Keratinocyte (primary cell): ENCODE results near the gene CYSTM1. TPM values are rescaled to one million over a fixed set of nuclear protein-coding genes. Genes with fewer than 3 reads are reported as not detected.
A peak's percentile ranks its signal among the peaks of the same experiment; 100 is the strongest.

Experiments used
- DNase-seq: peaks from one replicate; pipeline ENCODE4 v3.0.0-alpha.2; 2011; ENCODE audit warnings: low read depth, missing footprints, low spot score
- FAIRE-seq: peaks from 2 replicates; lab custom pipeline; 2011; peaks lifted over from hg19 to GRCh38; lab: Jason Lieb, UNC
- H2AFZ ChIP-seq: 2 replicates; pipeline ENCODE4 v1.6.0; 2012; ENCODE audit warnings: low read length, control low read depth, inconsistent platforms; ENCODE audit not compliant: control insufficient read depth
- H3K27ac ChIP-seq: 2 replicates; pipeline ENCODE4 v1.5.1; 2011; ENCODE audit warnings: low read length; ENCODE audit not compliant: control insufficient read depth, insufficient read depth
- H3K27me3 ChIP-seq: 3 replicates; pipeline ENCODE4 v1.6.0; 2011; ENCODE audit warnings: low read length; ENCODE audit not compliant: control insufficient read depth, insufficient read depth; ENCODE audit errors: extremely low read depth
- H3K36me3 ChIP-seq, 2 experiments: 2 replicates in 1 of 2; 3 replicates in 1 of 2; pipeline ENCODE4 v1.5.1; 2011; ENCODE audit warnings: low read length in 2 of 2, mild to moderate bottlenecking in 1 of 2; ENCODE audit not compliant: control insufficient read depth in 2 of 2, insufficient read depth in 2 of 2; ENCODE audit errors: extremely low read depth in 1 of 2
- H3K4me1 ChIP-seq: 3 replicates; pipeline ENCODE4 v1.5.1; 2011; ENCODE audit warnings: low read length; ENCODE audit not compliant: control insufficient read depth, insufficient read depth; ENCODE audit errors: extremely low read depth
- H3K4me2 ChIP-seq: 3 replicates; pipeline ENCODE4 v1.6.0; 2011; ENCODE audit warnings: low read depth, low read length; ENCODE audit not compliant: control insufficient read depth, insufficient read depth; ENCODE audit errors: extremely low read depth
- H3K4me3 ChIP-seq, 3 experiments: fragments of 200-600 bp in 1 of 3; sonication (generic) in 1 of 3; 2 replicates in 2 of 3; 3 replicates in 1 of 3; pipeline ENCODE4 v1.5.1; 2011 to 2016; ENCODE audit warnings: low read length in 3 of 3, mild to moderate bottlenecking in 3 of 3, control low read depth in 2 of 3, inconsistent platforms in 1 of 3, low read depth in 1 of 3, mixed read lengths in 1 of 3, mixed run types in 1 of 3, moderate library complexity in 1 of 3; ENCODE audit not compliant: control insufficient read depth in 2 of 3, insufficient read depth in 2 of 3; ENCODE audit errors: extremely low read depth in 1 of 3
- H3K79me2 ChIP-seq: 2 replicates; pipeline ENCODE4 v1.6.0; 2012; ENCODE audit warnings: low read length; ENCODE audit not compliant: control insufficient read depth, insufficient read depth
- H3K9ac ChIP-seq: 3 replicates; pipeline ENCODE4 v1.6.0; 2011; ENCODE audit warnings: low read length; ENCODE audit not compliant: control insufficient read depth, insufficient read depth; ENCODE audit errors: extremely low read depth
- H3K9me1 ChIP-seq: 3 replicates; pipeline ENCODE4 v1.6.0; 2011; ENCODE audit warnings: low read length; ENCODE audit not compliant: control insufficient read depth, insufficient read depth; ENCODE audit errors: extremely low read depth
- H3K9me3 ChIP-seq: 2 replicates; pipeline ENCODE4 v1.5.1; 2012; ENCODE audit warnings: low read depth, low read length; ENCODE audit not compliant: control insufficient read depth
- H4K20me1 ChIP-seq: 3 replicates; pipeline ENCODE4 v1.6.0; 2011; ENCODE audit warnings: low read length; ENCODE audit not compliant: control insufficient read depth, insufficient read depth; ENCODE audit errors: extremely low read depth
- EZH2 ChIP-seq: IDR thresholded peaks from one replicate; pipeline ENCODE4 v1.6.1; 2012; ENCODE audit warnings: inconsistent platforms, mild to moderate bottlenecking, low read length, moderate library complexity
- dilution Hi-C: fragments of 300-500 bp; cut with MboI; formaldehyde crosslinking; loops from one replicate; pipeline ENCODE4 v1.7.0; 2020; ENCODE audit warnings: low sequenced_read_pairs; ENCODE audit not compliant: extremely low pct_ligation_motif_present
- polyA plus RNA-seq, 5 experiments: library from polyadenylated mRNA; depleted of rRNA in 3 of 5; stranded (reverse) in 3 of 5; stranded (forward) in 1 of 5; unstranded in 1 of 5; fragments of >200 nt; gene quantifications; 1 replicate in 1 of 5; 2 replicates in 3 of 5; 3 replicates in 1 of 5; pipeline versions ENCODE4 v1.2.1 to v1.2.3, GENCODE V29; 2011 to 2012; ENCODE audit warnings: missing spikeins in 2 of 5, low read depth in 1 of 5, low replicate concordance in 1 of 5
- TF ChIP-seq, protein P1 (sequence below), 3 experiments: IDR thresholded peaks in 1 of 3; conservative IDR thresholded peaks in 1 of 3; optimal IDR thresholded peaks in 1 of 3; 2 replicates in 2 of 3; 3 replicates in 1 of 3; pipeline versions ENCODE3 to v1.5.1; 2011; ENCODE audit warnings: low read length in 3 of 3, mild to moderate bottlenecking in 3 of 3, moderate library complexity in 2 of 3, control low read depth in 1 of 3, inconsistent platforms in 1 of 3; ENCODE audit not compliant: insufficient read depth in 2 of 3; ENCODE audit errors: extremely low read depth in 1 of 3

The CYSTM1 gene
- polyA plus RNA-seq, 1 donor (not counting 4 experiments of a cell fraction or from before 2014, with no cell fraction given), result 34.3 TPM

GRCh38 chr5:140220698-140221064 is 45.7 kb downstream of the CYSTM1 start:
- no peak overlapping the region for H2AFZ ChIP-seq
- H3K4me1 ChIP-seq, result peaks cover 36% of the 10 kb centered on the region
- H3K27ac ChIP-seq, result peak overlapping the region; percentile 49
- dilution Hi-C loops, result no loop called here
- H3K79me2 ChIP-seq, result no peaks in the 10 kb centered on the region
- no peak for FAIRE-seq
- H3K9me1 ChIP-seq, result peaks cover 4% of the 10 kb centered on the region
- H3K9ac ChIP-seq, result no peak overlapping the region
- peaks cover 0 to 1% of the 10 kb centered on the region in 2 experiments for H3K36me3 ChIP-seq
- no peaks in the 10 kb centered on the region for H3K9me3 ChIP-seq
- DNase-seq, result no peak
- no peak overlapping the region for H3K4me3 ChIP-seq
- TF ChIP-seq EZH2, result no peak
- TF ChIP-seq, protein P1, sequence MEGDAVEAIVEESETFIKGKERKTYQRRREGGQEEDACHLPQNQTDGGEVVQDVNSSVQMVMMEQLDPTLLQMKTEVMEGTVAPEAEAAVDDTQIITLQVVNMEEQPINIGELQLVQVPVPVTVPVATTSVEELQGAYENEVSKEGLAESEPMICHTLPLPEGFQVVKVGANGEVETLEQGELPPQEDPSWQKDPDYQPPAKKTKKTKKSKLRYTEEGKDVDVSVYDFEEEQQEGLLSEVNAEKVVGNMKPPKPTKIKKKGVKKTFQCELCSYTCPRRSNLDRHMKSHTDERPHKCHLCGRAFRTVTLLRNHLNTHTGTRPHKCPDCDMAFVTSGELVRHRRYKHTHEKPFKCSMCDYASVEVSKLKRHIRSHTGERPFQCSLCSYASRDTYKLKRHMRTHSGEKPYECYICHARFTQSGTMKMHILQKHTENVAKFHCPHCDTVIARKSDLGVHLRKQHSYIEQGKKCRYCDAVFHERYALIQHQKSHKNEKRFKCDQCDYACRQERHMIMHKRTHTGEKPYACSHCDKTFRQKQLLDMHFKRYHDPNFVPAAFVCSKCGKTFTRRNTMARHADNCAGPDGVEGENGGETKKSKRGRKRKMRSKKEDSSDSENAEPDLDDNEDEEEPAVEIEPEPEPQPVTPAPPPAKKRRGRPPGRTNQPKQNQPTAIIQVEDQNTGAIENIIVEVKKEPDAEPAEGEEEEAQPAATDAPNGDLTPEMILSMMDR (optimal IDR thresholded peaks at IDR 0.05 in 1 of 3, IDR thresholded peaks at IDR 0.05 in 1 of 3, conservative IDR thresholded peaks at IDR 0.05 in 1 of 3; ENCODE audit: extremely low read depth in 1 of 3, insufficient read depth in 2 of 3, low read length in 3 of 3), result no peak
- peak overlapping the region; percentile 38 for H3K4me2 ChIP-seq
- H3K27me3 ChIP-seq, result no peaks in the 10 kb centered on the region
- H4K20me1 ChIP-seq, result no peaks in the 10 kb centered on the region

DNA sequence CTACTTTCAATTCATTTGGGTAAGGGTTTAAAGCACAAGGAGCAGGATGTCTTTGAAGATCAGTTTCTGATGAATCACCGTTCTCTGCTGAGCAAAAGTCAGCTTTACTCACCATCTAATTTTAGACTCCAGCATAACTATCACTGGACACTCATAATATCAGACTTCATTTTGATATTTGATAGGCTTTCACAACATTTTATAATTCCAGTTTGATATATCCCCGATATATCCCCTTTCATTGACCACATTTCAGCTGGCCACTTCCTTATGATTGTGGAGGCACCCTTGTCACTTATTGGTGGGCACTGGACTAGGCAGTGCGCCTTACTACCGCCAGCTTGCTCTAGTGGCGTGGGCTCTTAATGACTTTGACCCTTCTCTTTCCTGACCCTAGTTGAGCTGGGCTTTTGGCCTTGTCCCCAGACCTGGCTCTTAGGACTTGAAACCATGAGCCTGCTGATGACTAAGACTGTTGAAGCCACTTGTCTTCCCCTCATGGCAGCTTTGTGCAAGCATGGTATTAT is 46.8 kb downstream of the CYSTM1 start:
- DNase-seq, result no peak
- Histone ChIP-seq H2AFZ (no peak overlapping the region), H3K27ac (peak overlapping the region; percentile 37), H3K36me3 (peaks cover 0 to 1% of the 10 kb centered on the region in 2 experiments), H3K27me3 (no peaks in the 10 kb centered on the region), H3K79me2 (no peaks in the 10 kb centered on the region), H3K4me1 (peaks cover 32% of the 10 kb centered on the region), H3K9ac (no peak overlapping the region), H3K9me3 (no peaks in the 10 kb centered on the region), H3K4me2 (peak overlapping the region; percentile 39), H3K4me3 (no peak overlapping the region), H3K9me1 (peaks cover 4% of the 10 kb centered on the region), H4K20me1 (no peaks in the 10 kb centered on the region)
- no peak for TF ChIP-seq EZH2
- TF ChIP-seq, protein P1 (optimal IDR thresholded peaks at IDR 0.05 in 1 of 3, IDR thresholded peaks at IDR 0.05 in 1 of 3, conservative IDR thresholded peaks at IDR 0.05 in 1 of 3; ENCODE audit: extremely low read depth in 1 of 3, insufficient read depth in 2 of 3, low read length in 3 of 3), result no peak
- dilution Hi-C loops, result no loop called here
- FAIRE-seq, result peak; percentile 82
